Progenitor cell of endocrine pancreas (in vitro differentiated cells): ENCODE results near the gene LINGO4. TPM values are rescaled to one million over a fixed set of nuclear protein-coding genes. Genes with fewer than 3 reads are reported as not detected.
A peak's percentile ranks its signal among the peaks of the same experiment; 100 is the strongest.

ENCODE experiments used
- DNase-seq: peaks from one replicate; pipeline ENCODE4 v3.0.0; 2021; ENCODE audit warnings: low spot score; ENCODE audit not compliant: unreplicated experiment
- H3K27ac Mint-ChIP-seq: 2 replicates; pipeline ENCODE4 v1.8.0; 2021; ENCODE audit warnings: mild to moderate bottlenecking, moderate library complexity, mixed read lengths
- H3K27me3 Mint-ChIP-seq: 2 replicates; pipeline ENCODE4 v1.8.0; 2021; ENCODE audit warnings: mixed read lengths
- H3K36me3 Mint-ChIP-seq: 2 replicates; pipeline ENCODE4 v1.8.0; 2022; ENCODE audit warnings: mixed read lengths; ENCODE audit not compliant: insufficient read depth
- H3K4me1 Mint-ChIP-seq: 2 replicates; pipeline ENCODE4 v1.8.0; 2021; ENCODE audit warnings: low read depth, mixed read lengths
- H3K4me3 Mint-ChIP-seq: 2 replicates; pipeline ENCODE4 v1.8.0; 2021; ENCODE audit warnings: low read depth, mild to moderate bottlenecking, moderate library complexity, mixed read lengths
- H3K9me3 Mint-ChIP-seq: 2 replicates; pipeline ENCODE4 v1.8.0; 2021; ENCODE audit warnings: low read depth, mixed read lengths
- CTCF ChIP-seq: fragments of 200-600 bp; sonication (generic); IDR thresholded peaks from one replicate; pipeline ENCODE4 v1.5.0; 2021; ENCODE audit warnings: antibody characterized with exemption, mild to moderate bottlenecking; ENCODE audit not compliant: unreplicated experiment
- total RNA-seq: library from RNA; stranded (reverse); gene quantifications from 2 replicates; pipeline ENCODE4 v1.2.1, GENCODE V29; 2021

The LINGO4 gene
- total RNA-seq, 1 donor from 2014 or later: not detected

GRCh38 chr1:151762941-151763921 is 42.0 kb downstream of the LINGO4 start, which contains the start of gene MRPL9:
TSS of gene MRPL9 (minus strand) at chr1:151763496. CDS start at chr1:151763479, 17 bp downstream.
- no peaks in the 10 kb centered on the region for H3K9me3 Mint-ChIP-seq
- peaks cover 13% of the 10 kb centered on the region for H3K36me3 Mint-ChIP-seq
- peak; percentile 71 for DNase-seq
- H3K27me3 Mint-ChIP-seq: no peaks in the 10 kb centered on the region
- no peak for TF ChIP-seq CTCF
- H3K4me1 Mint-ChIP-seq: peaks cover 15% of the 10 kb centered on the region
- H3K4me3 Mint-ChIP-seq: peak within 1 kb of the TSS; percentile 91
- H3K27ac Mint-ChIP-seq: peak within 1 kb of the TSS; percentile 95

DNA sequence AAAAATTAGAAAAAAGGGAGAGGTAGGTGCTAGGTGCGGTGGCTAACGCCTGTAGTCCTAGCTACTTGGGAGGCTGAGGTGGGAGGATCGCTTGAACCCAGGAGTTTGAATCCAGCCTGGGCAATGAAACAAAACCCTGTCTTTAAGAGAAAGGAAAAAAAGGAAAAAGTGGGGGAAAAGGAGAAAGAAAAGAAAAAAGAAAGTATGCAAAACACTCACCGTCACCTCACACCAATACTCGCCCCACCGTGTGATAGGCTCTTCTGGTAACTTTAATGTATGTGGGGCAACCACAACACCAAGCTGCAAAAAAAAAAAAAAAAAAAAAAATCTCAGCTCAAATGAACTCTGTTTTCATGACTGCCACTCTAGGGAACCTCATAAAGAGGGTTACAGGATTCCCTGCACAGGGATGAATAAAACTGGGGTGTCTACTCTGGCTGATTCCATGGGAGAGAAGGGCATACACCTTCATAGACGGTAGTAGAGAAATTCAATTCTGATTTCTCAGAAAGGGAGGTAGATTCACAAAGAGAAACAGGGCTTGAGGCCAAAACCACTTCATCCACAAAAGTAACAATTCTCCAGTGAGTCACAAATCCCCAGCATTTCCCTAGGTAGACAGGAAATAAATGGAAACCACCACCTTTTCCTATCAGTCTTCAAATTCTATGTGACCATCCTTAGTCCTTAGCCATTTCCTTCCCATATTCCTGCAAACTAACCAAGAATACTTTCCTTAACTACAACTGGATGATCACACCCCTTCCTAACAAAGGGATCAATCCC is 44.4 kb downstream of the LINGO4 start:
- H3K36me3 Mint-ChIP-seq: peaks cover 13% of the 10 kb centered on the region
- no peak for TF ChIP-seq CTCF
- H3K9me3 Mint-ChIP-seq: no peaks in the 10 kb centered on the region
- H3K27me3 Mint-ChIP-seq: no peaks in the 10 kb centered on the region
- no peak for DNase-seq
- H3K4me3 Mint-ChIP-seq: peak overlapping the region; percentile 29
- H3K27ac Mint-ChIP-seq: no peak overlapping the region
- peaks cover 10% of the 10 kb centered on the region for H3K4me1 Mint-ChIP-seq

DNA sequence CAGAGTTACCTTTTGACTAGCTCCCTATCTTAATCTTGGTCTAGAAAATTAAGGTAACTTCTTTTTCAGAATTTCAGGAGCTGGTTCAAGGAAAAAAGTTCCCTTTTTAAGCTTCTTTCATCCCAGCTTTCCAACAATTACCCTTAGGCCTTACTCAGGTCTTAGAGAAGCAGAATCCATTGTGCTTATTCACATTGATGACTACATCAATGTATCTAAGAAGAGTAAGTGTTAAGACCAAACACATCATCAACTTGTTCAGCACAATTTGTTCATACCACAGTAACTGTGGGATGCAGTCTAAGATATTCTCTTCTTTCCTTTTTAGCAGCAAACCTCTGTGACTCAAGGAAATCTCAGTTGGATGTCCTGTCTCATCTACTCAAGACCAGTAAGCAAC is 46.0 kb downstream of the LINGO4 start:
- Mint-ChIP-seq H3K27ac (no peak overlapping the region), H3K36me3 (peaks cover 13% of the 10 kb centered on the region), H3K9me3 (no peaks in the 10 kb centered on the region), H3K4me3 (no peak overlapping the region), H3K4me1 (peaks cover 8% of the 10 kb centered on the region), H3K27me3 (no peaks in the 10 kb centered on the region)
- DNase-seq: no peak
- TF ChIP-seq CTCF: no peak

DNA sequence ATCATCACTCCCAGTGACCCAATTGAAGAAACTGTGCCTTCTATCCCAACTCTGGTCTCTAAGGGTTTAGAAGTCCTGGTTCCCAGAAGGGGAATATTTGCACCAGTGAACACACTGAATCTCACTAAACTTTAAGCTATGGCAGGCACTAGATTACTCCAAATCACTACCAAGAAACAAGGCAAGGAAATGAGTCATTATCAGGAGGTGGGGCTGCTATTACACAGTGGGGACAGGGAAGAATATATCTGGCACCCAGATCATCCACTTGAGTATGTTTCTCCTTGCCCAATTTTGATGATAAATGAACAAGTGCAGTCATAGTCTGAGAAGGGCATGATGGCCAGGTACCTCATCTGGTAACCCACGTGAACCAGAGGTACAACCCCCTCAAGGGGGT is 48.9 kb downstream of the LINGO4 start:
- H3K27ac Mint-ChIP-seq: no peak overlapping the region
- H3K4me1 Mint-ChIP-seq: no peaks in the 10 kb centered on the region
- TF ChIP-seq CTCF: no peak
- H3K4me3 Mint-ChIP-seq: no peak overlapping the region
- H3K36me3 Mint-ChIP-seq: peaks cover 11% of the 10 kb centered on the region
- H3K27me3 Mint-ChIP-seq: peaks cover 3% of the 10 kb centered on the region
- no peaks in the 10 kb centered on the region for H3K9me3 Mint-ChIP-seq
- no peak for DNase-seq

Other genes starting within 250 kb of the LINGO4 start
- 50.0 and 50.3 TPM in 2 replicates for gene SNX27, start 193.4 kb downstream of the LINGO4 start, total RNA-seq
- 20.0 and 22.6 TPM in 2 replicates for gene CELF3, start 88.6 kb downstream of the LINGO4 start, total RNA-seq
- gene RIIAD1, start 83.9 kb downstream of the LINGO4 start, total RNA-seq: 0.51 and 1.2 TPM in 2 replicates
- 79.4 and 81.0 TPM in 2 replicates for gene MRPL9, start 41.9 kb downstream of the LINGO4 start, total RNA-seq
- 16.3 and 16.5 TPM in 2 replicates for gene TDRKH, start 14.9 kb downstream of the LINGO4 start, total RNA-seq
- gene RORC, start 26.4 kb upstream of the LINGO4 start, total RNA-seq: 0.09 TPM in 1 of 2 replicates, not detected in the other
- gene C2CD4D, start 34.4 kb upstream of the LINGO4 start, total RNA-seq: 1.00 and 1.3 TPM in 2 replicates
- gene THEM5, start 48.3 kb upstream of the LINGO4 start, total RNA-seq: not detected in 2 replicates
- 17.3 and 21.5 TPM in 2 replicates for gene THEM4, start 104.1 kb upstream of the LINGO4 start, total RNA-seq
- 432 and 438 TPM in 2 replicates for gene S100A10, start 188.4 kb upstream of the LINGO4 start, total RNA-seq
- 142 and 192 TPM in 2 replicates for gene S100A11, start 231.6 kb upstream of the LINGO4 start, total RNA-seq